HG03439 (cell line): Measurements from ENCODE around the gene OR4B1.

ENCODE experiments used
- ATAC-seq: cut with Tn5 transposase; IDR thresholded peaks from one replicate; pipeline ENCODE4 v1.9.1; 2021; ENCODE audit warnings: mild to moderate bottlenecking, moderate library complexity; ENCODE audit not compliant: unreplicated experiment

OR4B1 gene

DNA sequence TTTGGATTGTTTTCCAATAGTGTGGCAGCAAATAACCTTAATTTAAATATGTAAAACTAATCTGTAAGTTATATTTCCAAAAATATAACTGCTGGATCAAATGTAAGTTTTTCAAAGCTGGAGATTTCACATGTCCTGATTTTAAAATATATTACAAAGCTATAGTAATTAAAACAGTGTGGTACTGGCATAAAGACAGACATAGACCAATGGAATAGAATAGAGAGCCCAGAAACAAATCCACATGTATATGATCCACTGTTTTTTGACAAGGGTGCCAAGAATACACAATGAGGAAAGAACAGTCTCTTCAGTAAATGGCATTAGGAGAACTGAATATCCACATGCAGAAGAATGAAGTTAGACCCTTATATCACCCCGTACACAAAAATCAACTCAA lies 32.3 kb downstream of the OR4B1 start:
- no peak for ATAC-seq

DNA sequence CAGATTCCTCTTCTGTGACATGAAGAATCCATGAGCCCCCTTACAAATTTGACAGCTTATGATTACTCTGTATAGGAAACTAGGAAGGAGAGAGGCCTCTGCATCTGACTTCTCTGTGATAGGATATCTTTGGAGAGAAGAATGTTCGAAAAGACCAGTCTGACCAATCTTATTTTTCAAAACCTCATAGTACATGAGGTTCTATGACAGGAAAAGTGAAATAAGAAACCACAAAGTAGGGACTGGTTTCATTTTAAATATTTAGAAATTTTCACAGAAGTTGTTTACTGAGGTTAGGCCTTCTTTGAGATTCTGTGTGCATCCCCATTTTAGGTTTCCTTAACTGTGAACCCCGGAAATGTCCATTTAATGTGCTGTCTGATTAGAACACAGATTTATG lies 45.0 kb downstream of the OR4B1 start:
- ATAC-seq = no peak

DNA sequence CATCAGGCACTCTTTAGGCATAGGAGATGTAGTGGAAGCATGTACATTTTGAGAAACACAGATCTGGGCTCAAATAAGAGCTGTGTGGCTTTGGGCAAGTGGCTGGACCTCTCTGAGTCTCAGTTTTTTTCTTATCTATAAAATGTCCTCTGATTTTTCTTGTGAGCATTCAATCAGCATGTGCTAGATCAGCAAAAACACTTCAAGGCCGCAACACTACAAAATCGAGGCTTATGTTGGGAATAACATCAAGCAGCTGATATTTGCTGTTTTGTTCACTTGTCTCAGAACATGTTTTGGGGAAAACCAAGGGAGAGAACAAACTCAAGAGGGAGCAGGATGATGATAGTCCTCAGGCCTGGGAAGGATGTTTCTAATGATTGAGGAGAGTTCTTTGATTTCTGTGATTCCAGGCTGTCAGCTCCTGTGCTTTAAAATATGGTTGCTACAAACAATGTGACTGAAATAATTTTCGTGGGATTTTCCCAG lies 46.9 kb downstream of the OR4B1 start, which contains the start of gene OR4X1:
TSS of gene OR4X1 (plus strand) at position 439 of the 489 bp plus-strand sequence. CDS start at position 439, 0 bp downstream.
- ATAC-seq = no peak
